Uterus (tissue), 2 donors: ENCODE data around the gene P3H4.

ENCODE experiments used
- POLR2A ChIP-seq, 2 donors: fragments of 450-650 bp; IDR thresholded peaks; one replicate each; pipeline ENCODE4 v1.6.1; 2016; ENCODE audit warnings: antibody characterized with exemption in 2 of 2, mild to moderate bottlenecking in 1 of 2, moderate library complexity in 1 of 2
- TF ChIP-seq, protein P1 (sequence below), 4 experiments: fragments of 200-600 bp in 2 of 4; fragments of 450-650 bp in 2 of 4; sonication (generic) in 2 of 4; IDR thresholded peaks; one replicate each; pipeline ENCODE4 v1.5.1; 2016 to 2019; ENCODE audit warnings: antibody characterized with exemption in 4 of 4, mild to moderate bottlenecking in 2 of 4, moderate library complexity in 1 of 4

DNA sequence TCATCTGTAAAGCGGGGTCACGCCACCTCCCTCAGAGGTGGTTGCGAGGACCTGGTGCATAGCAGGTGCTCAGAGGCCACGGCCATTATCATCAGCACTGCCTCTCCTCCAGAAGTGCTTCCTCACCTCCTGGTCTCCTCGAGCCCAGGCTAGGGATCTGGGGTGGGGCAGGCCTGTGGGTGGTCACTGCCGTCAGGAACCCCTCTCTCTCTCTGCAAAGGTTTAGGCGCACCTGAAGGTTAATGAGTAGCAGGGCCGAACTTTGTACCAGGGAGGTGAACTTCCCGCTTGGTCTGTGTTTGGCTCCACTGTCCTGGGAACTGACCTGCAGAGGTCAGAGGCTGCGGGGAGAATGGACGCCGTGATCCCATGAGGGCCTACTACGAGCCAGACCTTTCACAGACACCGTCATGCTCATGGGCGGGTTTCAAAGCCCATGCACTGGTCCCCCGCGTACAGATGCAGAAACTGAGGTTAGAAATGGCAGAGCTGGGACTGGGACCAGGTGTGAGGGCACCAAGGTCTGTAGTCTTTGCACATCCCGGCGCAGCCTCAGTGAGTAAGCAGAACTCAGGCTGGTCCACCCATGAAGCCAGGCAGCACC is 39.1 kb downstream of the P3H4 start:
- TF ChIP-seq, protein P1, sequence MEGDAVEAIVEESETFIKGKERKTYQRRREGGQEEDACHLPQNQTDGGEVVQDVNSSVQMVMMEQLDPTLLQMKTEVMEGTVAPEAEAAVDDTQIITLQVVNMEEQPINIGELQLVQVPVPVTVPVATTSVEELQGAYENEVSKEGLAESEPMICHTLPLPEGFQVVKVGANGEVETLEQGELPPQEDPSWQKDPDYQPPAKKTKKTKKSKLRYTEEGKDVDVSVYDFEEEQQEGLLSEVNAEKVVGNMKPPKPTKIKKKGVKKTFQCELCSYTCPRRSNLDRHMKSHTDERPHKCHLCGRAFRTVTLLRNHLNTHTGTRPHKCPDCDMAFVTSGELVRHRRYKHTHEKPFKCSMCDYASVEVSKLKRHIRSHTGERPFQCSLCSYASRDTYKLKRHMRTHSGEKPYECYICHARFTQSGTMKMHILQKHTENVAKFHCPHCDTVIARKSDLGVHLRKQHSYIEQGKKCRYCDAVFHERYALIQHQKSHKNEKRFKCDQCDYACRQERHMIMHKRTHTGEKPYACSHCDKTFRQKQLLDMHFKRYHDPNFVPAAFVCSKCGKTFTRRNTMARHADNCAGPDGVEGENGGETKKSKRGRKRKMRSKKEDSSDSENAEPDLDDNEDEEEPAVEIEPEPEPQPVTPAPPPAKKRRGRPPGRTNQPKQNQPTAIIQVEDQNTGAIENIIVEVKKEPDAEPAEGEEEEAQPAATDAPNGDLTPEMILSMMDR (IDR thresholded peaks at IDR 0.05) = no peak
- TF ChIP-seq POLR2A (IDR thresholded peaks at IDR 0.05) = no peak
